Kidney epithelial cell (primary cell): ENCODE data around the gene PEX26. TPM values are rescaled to one million over a fixed set of nuclear protein-coding genes. Genes with fewer than 3 reads are reported as not detected.

Source experiments
- DNase-seq: peaks from one replicate; pipeline ENCODE4 v3.0.0-alpha.2; 2010; ENCODE audit warnings: low read depth
- H3K27me3 ChIP-seq: 2 replicates; pipeline ENCODE4 v1.6.0; 2011; ENCODE audit warnings: low read length; ENCODE audit not compliant: control insufficient read depth, insufficient read depth
- H3K36me3 ChIP-seq: 2 replicates; pipeline ENCODE4 v1.5.1; 2011; ENCODE audit warnings: low read length; ENCODE audit not compliant: control insufficient read depth, insufficient read depth
- H3K4me3 ChIP-seq: 2 replicates; pipeline ENCODE4 v1.5.1; 2011; ENCODE audit warnings: low read depth, mild to moderate bottlenecking, control low read depth, low read length
- total RNA-seq: library from RNA; depleted of rRNA; stranded (reverse); fragments of >200 nt; gene quantifications from 2 replicates; pipeline ENCODE4 v1.2.3, GENCODE V29; 2015
- TF ChIP-seq, protein P1 (sequence below): IDR thresholded peaks from 2 replicates; pipeline ENCODE4 v1.5.1; 2011; ENCODE audit warnings: mild to moderate bottlenecking, moderate library complexity, low read length, control low read depth, inconsistent platforms; ENCODE audit not compliant: insufficient read depth, poor library complexity, severe bottlenecking

PEX26 gene
- total RNA-seq, 1 donor from 2014 or later, result 32.4 TPM

DNA sequence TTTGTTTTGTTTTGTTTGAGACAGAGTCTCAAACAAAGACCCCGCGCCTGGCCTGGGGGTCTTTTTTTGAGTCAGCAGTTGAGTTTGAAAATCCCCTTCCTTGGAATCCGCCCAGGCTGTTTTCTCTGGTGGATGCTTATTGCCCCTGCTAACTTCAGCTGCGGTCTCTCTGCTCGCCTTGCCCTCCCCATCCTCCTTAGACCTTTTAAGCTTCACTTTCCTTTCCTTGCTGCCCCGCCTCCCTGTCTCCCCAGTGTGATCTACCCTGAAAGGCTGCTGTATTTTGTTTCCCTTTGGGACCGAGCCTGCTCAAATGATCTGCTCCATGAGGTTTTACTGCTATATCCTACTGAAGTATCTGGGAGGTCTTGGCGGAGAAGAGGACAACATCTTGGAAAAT, 74.7 kb downstream of the PEX26 start:
- Histone ChIP-seq H3K27me3 (no peaks in the 10 kb centered on the region), H3K4me3 (no peak overlapping the region), H3K36me3 (no peaks in the 10 kb centered on the region)
- DNase-seq, result no peak
- TF ChIP-seq, protein P1, sequence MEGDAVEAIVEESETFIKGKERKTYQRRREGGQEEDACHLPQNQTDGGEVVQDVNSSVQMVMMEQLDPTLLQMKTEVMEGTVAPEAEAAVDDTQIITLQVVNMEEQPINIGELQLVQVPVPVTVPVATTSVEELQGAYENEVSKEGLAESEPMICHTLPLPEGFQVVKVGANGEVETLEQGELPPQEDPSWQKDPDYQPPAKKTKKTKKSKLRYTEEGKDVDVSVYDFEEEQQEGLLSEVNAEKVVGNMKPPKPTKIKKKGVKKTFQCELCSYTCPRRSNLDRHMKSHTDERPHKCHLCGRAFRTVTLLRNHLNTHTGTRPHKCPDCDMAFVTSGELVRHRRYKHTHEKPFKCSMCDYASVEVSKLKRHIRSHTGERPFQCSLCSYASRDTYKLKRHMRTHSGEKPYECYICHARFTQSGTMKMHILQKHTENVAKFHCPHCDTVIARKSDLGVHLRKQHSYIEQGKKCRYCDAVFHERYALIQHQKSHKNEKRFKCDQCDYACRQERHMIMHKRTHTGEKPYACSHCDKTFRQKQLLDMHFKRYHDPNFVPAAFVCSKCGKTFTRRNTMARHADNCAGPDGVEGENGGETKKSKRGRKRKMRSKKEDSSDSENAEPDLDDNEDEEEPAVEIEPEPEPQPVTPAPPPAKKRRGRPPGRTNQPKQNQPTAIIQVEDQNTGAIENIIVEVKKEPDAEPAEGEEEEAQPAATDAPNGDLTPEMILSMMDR, result no peak

DNA sequence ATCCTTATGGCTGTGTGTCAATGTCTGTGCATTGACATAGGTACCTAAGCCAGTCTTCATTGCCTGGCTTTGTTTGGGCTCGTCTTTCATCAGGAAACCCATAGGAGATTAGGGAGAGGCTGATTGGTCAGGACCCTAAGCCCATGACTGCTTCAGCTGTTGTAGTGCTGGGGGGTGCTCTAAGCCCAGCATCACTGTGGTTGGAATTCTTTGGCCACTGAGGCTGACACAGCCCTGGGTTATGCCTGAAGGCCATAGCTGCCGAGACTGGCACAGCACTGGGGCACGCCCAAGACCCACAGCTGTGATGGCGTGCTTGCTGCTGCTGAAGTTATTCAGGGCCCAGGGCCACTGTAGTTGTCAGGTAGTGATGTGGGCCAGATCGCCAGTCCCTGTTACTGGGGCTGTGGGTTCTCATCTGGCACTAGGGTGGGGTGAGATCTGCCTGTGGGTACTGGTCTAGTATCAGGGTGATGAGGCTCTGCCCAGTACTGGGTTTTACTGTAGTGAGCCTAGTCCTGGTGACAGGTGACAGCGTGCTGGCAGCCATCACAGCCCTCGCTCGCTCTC, 77.1 kb downstream of the PEX26 start:
- Histone ChIP-seq H3K27me3 (no peaks in the 10 kb centered on the region), H3K36me3 (no peaks in the 10 kb centered on the region), H3K4me3 (no peak overlapping the region)
- TF ChIP-seq, protein P1, result no peak
- DNase-seq, result no peak

Other genes starting within 250 kb of the PEX26 start
- gene MICAL3, start 53.4 kb upstream of the PEX26 start, total RNA-seq, result 38.9 and 53.1 TPM in 2 replicates
- 2.2 TPM in 1 of 2 replicates, not detected in the other for gene TUBA8, start 32.8 kb downstream of the PEX26 start, total RNA-seq
- 8.4 and 9.4 TPM in 2 replicates for gene USP18, start 72.2 kb downstream of the PEX26 start, total RNA-seq